ENCODE results near the gene NXPH4. TPM values are rescaled to one million over a fixed set of nuclear protein-coding genes. Genes with fewer than 3 reads are reported as not detected.

The NXPH4 gene
- total and polyA plus RNA-seq, 2 donors (not counting 1 experiment from before 2014, with no cell fraction given), result 3.5 to 8.6 TPM

DNA sequence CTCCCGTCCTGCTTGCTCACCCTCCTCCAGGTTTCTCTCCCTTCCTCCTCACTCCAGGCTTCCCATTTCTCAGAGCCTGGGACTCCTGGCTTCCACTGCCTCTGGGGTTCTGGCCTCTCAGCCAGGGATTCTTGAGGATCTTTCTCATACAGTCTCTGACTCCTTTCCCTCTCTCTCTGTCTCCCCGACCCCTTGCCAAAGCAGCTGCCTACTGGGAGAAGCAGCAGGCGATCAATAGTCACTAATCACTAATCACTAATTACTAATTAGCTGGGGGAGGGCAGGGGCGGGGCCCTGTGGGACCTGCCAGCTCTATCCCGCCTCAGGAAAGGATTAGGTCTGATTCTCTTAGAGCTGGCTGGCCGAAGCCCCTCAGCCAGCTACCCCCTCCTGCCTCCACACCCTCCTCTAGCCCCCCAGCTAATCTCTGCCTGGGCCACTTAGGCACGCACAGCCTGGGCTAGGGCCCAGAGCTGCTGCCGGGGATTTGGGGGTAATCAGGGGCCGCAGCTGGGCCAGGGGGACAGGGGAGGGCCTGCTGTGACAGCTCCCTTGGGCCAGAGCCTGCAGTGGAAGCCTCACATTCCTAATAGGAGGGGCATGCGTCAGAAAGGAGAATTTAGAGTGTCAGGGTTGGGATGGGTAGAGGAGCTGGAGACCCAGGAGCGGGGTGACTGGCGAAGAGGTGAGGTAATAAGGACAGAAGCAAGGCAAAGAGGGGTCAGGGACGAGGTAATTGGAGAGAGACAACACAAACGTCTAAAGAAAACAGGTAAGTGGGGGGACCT lies 2.8 kb downstream of the NXPH4 start:
- DNase-seq (no peak), ATAC-seq (ENCODE audit: low read depth) (no peak)
- intact Hi-C loops (cut with micrococcal nuclease), result no loop called here
- WGBS (ENCODE audit: insufficient coverage), result 62% methylated on average over 13 of the region's 14 CpGs
- Histone ChIP-seq H3K27me3 (replicated peaks in 1 of 4; ENCODE audit: control extremely low read depth in 1 of 4, control insufficient read depth in 3 of 4, insufficient read depth in 4 of 4, low read length in 3 of 4) (peaks cover 0 to 93% (median 61%) of the 10 kb centered on the region in 4 experiments), H3K27ac (ENCODE audit: low read length in 2 of 2) (no peak overlapping the region), H2AFZ (ENCODE audit: insufficient read depth, low read depth, low read length, poor library complexity, severe bottlenecking) (no peak overlapping the region), H3K36me3 (replicated peaks in 1 of 2; ENCODE audit: control extremely low read depth in 1 of 2, control insufficient read depth in 1 of 2, extremely low read depth in 1 of 2, insufficient read depth in 2 of 2, low read length in 1 of 2) (no peaks in the 10 kb centered on the region), H3K4me2 (replicated peaks; ENCODE audit: low read depth, low read length, poor library complexity, severe bottlenecking) (no peak overlapping the region), H3K79me2 (ENCODE audit: control insufficient read depth, insufficient read depth, low read length) (peaks cover 5% of the 10 kb centered on the region), H3K9ac (ENCODE audit: low read length) (no peak overlapping the region), H3K4me1 (ENCODE audit: control insufficient read depth in 2 of 2, insufficient read depth in 2 of 2, low read length in 2 of 2) (peaks cover 80 to 82% of the 10 kb centered on the region in 2 donors), H4K20me1 (ENCODE audit: control insufficient read depth, insufficient read depth, low read length, poor library complexity, severe bottlenecking) (peaks cover 30% of the 10 kb centered on the region), H3K9me3 (ENCODE audit: control extremely low read depth in 1 of 3, control insufficient read depth in 2 of 3, insufficient read depth in 1 of 3, low read length in 2 of 3) (peaks cover 0 to 43% (median 0%) of the 10 kb centered on the region in 3 donors), H3K4me3 (ENCODE audit: control extremely low read depth in 1 of 5, extremely low read depth in 1 of 5, insufficient read depth in 1 of 5, low read depth in 2 of 5, low read length in 4 of 5) (no peak overlapping the region)
- H3K4me3 Mint-ChIP-seq, result no peak overlapping the region
- TF ChIP-seq EZH2 (IDR thresholded peaks at IDR 0.05; ENCODE audit: borderline replicate concordance, insufficient read depth, low read depth, low read length, poor library complexity, severe bottlenecking) (peak; percentile 34), CTCF (IDR thresholded peaks at IDR 0.05) (no peak)
- ChIA-PET CTCF (interaction anchor here (1.2 to 8.8 kb wide), 2 partner anchors 17 to 95 kb away, joined by 4 to 838 read pairs; partner anchors contain the start of genes SHMT2 and STAC3), POLR2A (interaction anchor here (1.0 kb wide), 1 partner anchor 10 kb away, joined by 4 read pairs; the partner anchor contains the start of gene SHMT2)
- no peak overlapping the region for H3K27ac Mint-ChIP-seq
- H3K27me3 Mint-ChIP-seq, result peaks cover 63% of the 10 kb centered on the region
- no peaks in the 10 kb centered on the region for H3K9me3 Mint-ChIP-seq (ENCODE audit: insufficient read depth)
- H3K4me1 Mint-ChIP-seq, result peaks cover 72% of the 10 kb centered on the region

Measured in B cell (primary cell).